ENCODE data around the gene FSD2. TPM values are rescaled to one million over a fixed set of nuclear protein-coding genes. Genes with fewer than 3 reads are reported as not detected.
A peak's percentile ranks its signal among the peaks of the same experiment; 100 is the strongest.

The FSD2 gene
- 0.03 TPM in 1 of 2 replicates, not detected in the other for total RNA-seq (2014; rRNA removed; shearing (Covaris generic))

DNA sequence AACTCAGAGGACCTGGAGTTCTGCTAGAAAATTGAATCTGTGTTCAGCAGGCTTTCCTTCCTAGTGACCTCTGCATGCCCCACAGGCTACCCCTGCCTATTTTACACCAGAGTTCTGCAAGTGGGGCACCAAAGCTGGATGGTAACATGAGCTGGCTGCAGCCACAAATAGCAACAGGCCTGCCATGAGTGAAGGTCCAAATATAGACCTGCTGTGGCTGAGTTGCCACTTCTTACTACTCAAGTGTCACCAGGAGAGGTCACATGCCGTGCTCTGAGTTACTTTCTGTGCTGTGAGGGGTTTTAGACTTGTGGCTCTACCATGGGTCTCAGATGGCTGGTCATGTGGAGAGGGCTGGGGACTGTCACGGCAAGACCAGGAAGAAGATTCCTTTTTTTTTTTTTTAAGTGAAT is at the start of gene FSD2:
Gene FSD2, minus strand, starts transcription at position 76 of the 413 bp plus-strand sequence. CDS start 18,679 bp downstream, outside the sequence.
- Histone ChIP-seq H3K27me3 (ENCODE audit: control insufficient read depth, insufficient read depth, low read length) (peaks cover 4% of the 10 kb centered on the region; the same call in 1 of the 2 replicates), H3K4me3 (ENCODE audit: insufficient read depth, low read depth, low read length) (no peak within 1 kb of the TSS), H3K36me3 (replicated peaks; ENCODE audit: control insufficient read depth, insufficient read depth, low read length) (no peaks in the 10 kb centered on the region)
- DNase-seq = no peak

GRCh38 chr15:82854554-82854953 is 48.7 kb upstream of the FSD2 start:
- no peak for DNase-seq
- Histone ChIP-seq H3K27me3 (ENCODE audit: control insufficient read depth, insufficient read depth, low read length) (no peaks in the 10 kb centered on the region), H3K36me3 (replicated peaks; ENCODE audit: control insufficient read depth, insufficient read depth, low read length) (no peaks in the 10 kb centered on the region), H3K4me3 (ENCODE audit: insufficient read depth, low read depth, low read length) (no peak overlapping the region)

- H3K27me3 ChIP-seq (ENCODE audit: control insufficient read depth, insufficient read depth, low read length) = no peaks in the 10 kb centered on the region
- DNase-seq = no peak
- H3K36me3 ChIP-seq (replicated peaks; ENCODE audit: control insufficient read depth, insufficient read depth, low read length) = no peaks in the 10 kb centered on the region
- H3K4me3 ChIP-seq (ENCODE audit: insufficient read depth, low read depth, low read length) = no peak overlapping the region
Observed at GRCh38 chr15:82852941-82853561, 47.2 kb upstream of the FSD2 start.

GRCh38 chr15:82851981-82852511 is 46.2 kb upstream of the FSD2 start:
- Histone ChIP-seq H3K27me3 (ENCODE audit: control insufficient read depth, insufficient read depth, low read length) (no peaks in the 10 kb centered on the region), H3K4me3 (ENCODE audit: insufficient read depth, low read depth, low read length) (no peak overlapping the region), H3K36me3 (replicated peaks; ENCODE audit: control insufficient read depth, insufficient read depth, low read length) (no peaks in the 10 kb centered on the region)
- DNase-seq = no peak

DNA sequence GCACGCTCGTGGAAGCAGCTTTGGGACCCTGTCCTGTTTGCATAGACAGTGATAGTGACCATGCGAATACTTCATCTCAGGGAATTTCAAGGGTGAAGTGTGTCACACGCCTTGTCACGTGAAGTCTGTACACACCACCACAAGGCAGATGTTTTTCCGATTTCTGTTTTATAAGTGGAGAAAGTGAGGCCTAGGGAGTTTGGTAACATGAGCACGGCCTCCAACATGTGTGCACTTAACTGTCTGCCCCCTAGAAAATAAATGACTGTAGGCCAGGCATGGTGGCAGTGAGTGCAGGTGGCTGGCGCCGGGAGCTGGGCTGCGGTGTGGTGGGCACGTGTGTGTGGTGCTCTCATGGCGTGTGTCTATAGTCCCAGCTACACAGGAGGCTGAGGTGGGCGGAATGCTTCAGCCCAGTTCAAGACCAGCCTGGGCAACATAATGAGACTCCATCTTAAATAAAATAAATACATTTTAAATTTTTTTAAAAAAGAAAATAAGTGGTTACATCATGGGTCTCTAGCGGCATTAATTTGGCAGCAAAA is 45.5 kb upstream of the FSD2 start:
- no peak for DNase-seq
- H3K36me3 ChIP-seq (replicated peaks; ENCODE audit: control insufficient read depth, insufficient read depth, low read length) = no peaks in the 10 kb centered on the region
- no peaks in the 10 kb centered on the region for H3K27me3 ChIP-seq (ENCODE audit: control insufficient read depth, insufficient read depth, low read length)
- H3K4me3 ChIP-seq (ENCODE audit: insufficient read depth, low read depth, low read length) = no peak overlapping the region

DNA sequence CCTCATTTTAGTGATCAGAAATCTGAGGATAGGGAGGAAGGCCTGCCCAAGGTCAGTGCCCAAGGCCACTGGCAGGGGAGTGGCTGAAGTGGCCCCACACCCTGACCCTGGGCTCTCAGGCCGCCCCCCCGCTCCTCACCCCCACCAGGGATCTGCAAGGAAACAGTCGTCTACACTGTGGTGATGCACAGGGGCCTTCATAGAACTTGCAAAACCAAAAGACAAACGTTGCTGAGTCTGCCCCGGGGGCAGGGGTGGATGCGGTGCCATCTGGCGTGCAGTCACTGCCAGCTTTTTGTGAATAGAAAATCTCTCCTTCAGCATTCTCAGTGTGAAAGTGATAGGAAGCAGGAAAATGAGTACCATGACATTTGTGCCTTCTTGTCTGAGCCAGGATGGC is 44.9 kb upstream of the FSD2 start:
- H3K4me3 ChIP-seq (ENCODE audit: insufficient read depth, low read depth, low read length) = no peak overlapping the region
- DNase-seq = no peak
- no peaks in the 10 kb centered on the region for H3K36me3 ChIP-seq (replicated peaks; ENCODE audit: control insufficient read depth, insufficient read depth, low read length)
- H3K27me3 ChIP-seq (ENCODE audit: control insufficient read depth, insufficient read depth, low read length) = no peaks in the 10 kb centered on the region

- peak; percentile 91 for DNase-seq
- Histone ChIP-seq H3K27me3 (ENCODE audit: control insufficient read depth, insufficient read depth, low read length) (no peaks in the 10 kb centered on the region), H3K4me3 (ENCODE audit: insufficient read depth, low read depth, low read length) (no peak overlapping the region), H3K36me3 (replicated peaks; ENCODE audit: control insufficient read depth, insufficient read depth, low read length) (no peaks in the 10 kb centered on the region)
Observed at GRCh38 chr15:82849556-82850512, 44.0 kb upstream of the FSD2 start.

DNA sequence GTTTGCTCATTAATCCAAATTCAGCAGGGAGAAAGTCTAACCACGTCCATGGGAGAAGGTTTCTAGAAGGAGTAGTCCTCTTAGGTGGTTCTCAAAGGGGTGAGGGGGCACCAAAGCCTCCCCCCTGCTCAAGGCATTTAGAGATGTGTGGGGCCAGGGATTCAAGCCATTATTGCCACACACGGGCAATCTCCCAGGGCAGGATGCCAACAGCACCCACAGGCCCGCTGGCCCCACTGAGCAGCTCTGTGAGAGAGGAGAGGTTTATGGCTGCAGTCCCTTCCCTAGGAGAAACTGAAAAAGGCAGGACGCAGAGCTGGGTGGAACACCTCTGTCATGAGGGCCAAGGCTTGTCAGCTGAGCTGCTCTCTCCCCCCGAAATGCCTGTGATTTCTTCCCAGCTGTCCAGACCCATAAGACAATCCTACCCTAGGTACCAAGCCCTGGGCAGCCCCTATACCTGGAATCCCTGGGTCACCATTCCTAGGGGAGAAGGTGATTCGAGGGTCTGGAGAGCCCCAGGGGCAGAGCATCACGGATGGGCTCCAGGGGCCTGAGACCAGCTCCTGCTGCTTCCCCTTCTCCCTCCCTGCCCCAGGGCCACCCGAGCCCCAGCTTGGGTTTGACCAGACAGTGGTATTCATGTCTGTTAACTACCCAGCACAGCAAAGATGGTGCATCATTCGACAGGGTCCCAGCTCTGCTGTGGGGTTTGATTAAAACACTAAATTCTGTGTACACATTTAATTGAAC is 42.5 kb upstream of the FSD2 start:
- Histone ChIP-seq H3K4me3 (ENCODE audit: insufficient read depth, low read depth, low read length) (no peak overlapping the region), H3K27me3 (ENCODE audit: control insufficient read depth, insufficient read depth, low read length) (no peaks in the 10 kb centered on the region), H3K36me3 (replicated peaks; ENCODE audit: control insufficient read depth, insufficient read depth, low read length) (no peaks in the 10 kb centered on the region)
- no peak for DNase-seq

DNA sequence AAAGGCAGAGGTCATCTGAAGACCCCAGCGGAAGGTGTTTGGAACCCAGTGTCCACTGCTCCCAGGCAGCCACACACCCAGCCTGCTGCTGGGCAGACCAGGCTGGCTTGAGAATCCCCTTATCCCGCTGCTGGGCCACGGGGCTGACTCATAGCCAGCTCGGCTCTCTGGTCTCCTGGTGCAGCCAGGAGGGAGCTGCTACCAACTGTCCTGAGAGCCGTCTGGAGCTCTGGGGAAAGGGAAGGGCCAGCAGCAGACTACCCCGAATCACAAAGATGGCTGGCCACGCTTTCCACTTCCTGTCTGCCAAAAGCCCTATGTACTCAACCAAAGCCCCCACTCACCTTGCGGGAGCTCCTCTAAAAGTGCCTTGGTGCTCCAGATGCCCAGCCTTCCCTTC is 41.8 kb upstream of the FSD2 start:
- Histone ChIP-seq H3K4me3 (ENCODE audit: insufficient read depth, low read depth, low read length) (no peak overlapping the region), H3K36me3 (replicated peaks; ENCODE audit: control insufficient read depth, insufficient read depth, low read length) (no peaks in the 10 kb centered on the region), H3K27me3 (ENCODE audit: control insufficient read depth, insufficient read depth, low read length) (no peaks in the 10 kb centered on the region)
- no peak for DNase-seq

GRCh38 chr15:82846621-82847020 is 40.8 kb upstream of the FSD2 start:
- no peaks in the 10 kb centered on the region for H3K27me3 ChIP-seq (ENCODE audit: control insufficient read depth, insufficient read depth, low read length)
- DNase-seq = no peak
- H3K4me3 ChIP-seq (ENCODE audit: insufficient read depth, low read depth, low read length) = no peak overlapping the region
- no peaks in the 10 kb centered on the region for H3K36me3 ChIP-seq (replicated peaks; ENCODE audit: control insufficient read depth, insufficient read depth, low read length)

- Histone ChIP-seq H3K4me3 (ENCODE audit: insufficient read depth, low read depth, low read length) (no peak overlapping the region), H3K36me3 (replicated peaks; ENCODE audit: control insufficient read depth, insufficient read depth, low read length) (no peaks in the 10 kb centered on the region), H3K27me3 (ENCODE audit: control insufficient read depth, insufficient read depth, low read length) (no peaks in the 10 kb centered on the region)
- DNase-seq = no peak
Observed at GRCh38 chr15:82845686-82846085, 39.8 kb upstream of the FSD2 start.

- no peak for DNase-seq
- Histone ChIP-seq H3K27me3 (ENCODE audit: control insufficient read depth, insufficient read depth, low read length) (no peaks in the 10 kb centered on the region), H3K4me3 (ENCODE audit: insufficient read depth, low read depth, low read length) (no peak overlapping the region), H3K36me3 (replicated peaks; ENCODE audit: control insufficient read depth, insufficient read depth, low read length) (no peaks in the 10 kb centered on the region)
Observed at GRCh38 chr15:82843566-82843965, 37.7 kb upstream of the FSD2 start.

DNA sequence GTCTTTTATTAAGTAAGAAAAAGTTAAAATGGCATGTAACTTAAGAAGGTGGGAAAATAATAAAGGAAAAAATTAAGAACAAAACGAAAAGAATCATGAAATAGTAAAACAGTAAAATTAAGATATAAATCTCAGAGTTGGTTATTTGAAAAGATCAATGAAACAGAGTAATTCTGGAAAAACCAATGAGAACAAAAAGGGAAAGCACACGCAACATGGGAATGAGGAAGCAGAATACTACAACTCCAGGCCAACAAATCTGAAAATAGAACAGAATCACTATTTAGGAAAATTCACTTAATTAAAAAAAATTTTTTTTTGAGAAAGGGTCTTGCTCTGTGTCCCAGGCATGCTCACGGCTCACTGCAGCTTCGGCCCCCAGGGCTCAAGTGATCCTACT is 34.3 kb upstream of the FSD2 start:
- DNase-seq = no peak
- no peaks in the 10 kb centered on the region for H3K27me3 ChIP-seq (ENCODE audit: control insufficient read depth, insufficient read depth, low read length)
- no peak overlapping the region for H3K4me3 ChIP-seq (ENCODE audit: insufficient read depth, low read depth, low read length)
- peaks cover 2% of the 10 kb centered on the region; the same call in 1 of the 2 replicates for H3K36me3 ChIP-seq (replicated peaks; ENCODE audit: control insufficient read depth, insufficient read depth, low read length)

DNA sequence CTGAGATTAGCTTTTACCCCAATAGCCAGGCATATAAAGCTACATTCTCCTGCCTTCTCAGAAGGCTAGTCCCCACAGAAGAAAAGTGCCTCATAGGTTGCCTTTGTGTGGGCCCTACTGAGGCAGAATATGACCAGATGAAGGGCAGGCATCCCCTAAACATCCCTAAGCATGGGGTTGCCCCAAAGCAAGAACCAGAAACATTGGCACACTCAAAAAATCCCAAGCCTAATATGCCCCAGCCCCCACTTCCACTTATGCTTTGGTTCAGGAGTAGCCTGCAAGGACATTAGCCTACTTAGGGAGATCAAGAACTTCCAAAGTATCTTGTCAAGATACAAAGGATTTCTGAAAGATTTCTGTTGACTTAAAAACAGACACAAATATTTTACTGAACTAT is 33.3 kb upstream of the FSD2 start:
- Histone ChIP-seq H3K27me3 (ENCODE audit: control insufficient read depth, insufficient read depth, low read length) (no peaks in the 10 kb centered on the region), H3K36me3 (replicated peaks; ENCODE audit: control insufficient read depth, insufficient read depth, low read length) (peaks cover 2% of the 10 kb centered on the region; the same call in 1 of the 2 replicates), H3K4me3 (ENCODE audit: insufficient read depth, low read depth, low read length) (no peak overlapping the region)
- no peak for DNase-seq
